Lung (tissue), 12 donors: ENCODE results near the gene RELN. TPM values are rescaled to one million over a fixed set of nuclear protein-coding genes. Genes with fewer than 3 reads are reported as not detected.

ENCODE experiments used
- ATAC-seq: fragments of 200-7000 bp; cut with Tn5 transposase; one replicate; pipeline ENCODE4 v1.9.1; 2020; ENCODE audit warnings: moderate number of reproducible peaks; ENCODE audit not compliant: insufficient read depth, low FRiP score
- DNase-seq, 3 donors: peaks; one replicate each; pipeline ENCODE4 v3.0.0-alpha.2; 2013 to 2017
- H3K27ac ChIP-seq, 2 donors: one replicate each; pipeline ENCODE4 v1.5.1; 2013; ENCODE audit warnings: mild to moderate bottlenecking in 2 of 2, moderate library complexity in 2 of 2, control low read depth in 1 of 2, inconsistent platforms in 1 of 2, low read depth in 1 of 2, low read length in 1 of 2
- H3K27me3 ChIP-seq, 3 donors: one replicate each; pipeline ENCODE4 v1.5.1; 2013; ENCODE audit warnings: low read length in 2 of 3; ENCODE audit not compliant: control insufficient read depth in 3 of 3, insufficient read depth in 3 of 3
- H3K36me3 ChIP-seq, 4 donors: one replicate each; pipeline ENCODE4 v1.5.1; 2013; ENCODE audit warnings: low read length in 4 of 4, mild to moderate bottlenecking in 1 of 4, moderate library complexity in 1 of 4; ENCODE audit not compliant: control insufficient read depth in 4 of 4, insufficient read depth in 4 of 4
- H3K4me1 ChIP-seq, 5 donors: one replicate each; pipeline ENCODE4 v1.5.1; 2013; ENCODE audit warnings: low read length in 5 of 5, mild to moderate bottlenecking in 2 of 5, moderate library complexity in 1 of 5; ENCODE audit not compliant: control insufficient read depth in 5 of 5, insufficient read depth in 5 of 5
- H3K4me3 ChIP-seq: one replicate; pipeline ENCODE4 v1.5.1; 2013; ENCODE audit warnings: mild to moderate bottlenecking, control low read depth, moderate library complexity
- H3K9ac ChIP-seq, 2 donors: one replicate each; pipeline ENCODE4 v1.5.1; 2013; ENCODE audit warnings: low read length in 2 of 2, control low read depth in 1 of 2; ENCODE audit not compliant: insufficient read depth in 1 of 2
- H3K9me3 ChIP-seq, 4 donors: one replicate each; pipeline ENCODE4 v1.5.1; 2013; ENCODE audit warnings: low read length in 3 of 4, mild to moderate bottlenecking in 1 of 4, moderate library complexity in 1 of 4; ENCODE audit not compliant: control insufficient read depth in 4 of 4, insufficient read depth in 3 of 4
- CTCF ChIP-seq: IDR thresholded peaks from 2 replicates; pipeline ENCODE4 v1.5.1; 2012; ENCODE audit warnings: mild to moderate bottlenecking; ENCODE audit errors: control extremely low read depth, extremely low read depth
- WGBS, 2 donors: extraction: QIAGEN DNeasy Blood & Tissue Kit; methylation state at CpG; one replicate each; pipeline ENCODE4 v1.1.7; 2013; 5-methylcytosine and 5-hydroxymethylcytosine counted together
- polyA plus RNA-seq, 2 donors: library from polyadenylated mRNA; stranded (reverse); fragments of 200-250 nt; gene quantifications; one replicate each; pipeline ENCODE4 v1.2.1, GENCODE V29; 2013
- total RNA-seq, 2 donors: library from RNA; depleted of rRNA in 1 of 2; stranded (reverse); fragments of >200 nt in 1 of 2; gene quantifications; one replicate each; pipeline ENCODE4 v1.2.1, GENCODE V29; 2014 to 2021
- donor health status: control.
- donor health status: control.
- donor health status: Bipolar disorder and iron deficiency.
- donor health status: healthy.
- donor health status: DM: yes; HTN: yes; CAD: no.

The RELN gene
- total and polyA plus RNA-seq, 4 donors, result 0.24 to 7.7 (median 2.0) TPM

GRCh38 chr7:103679151-103680132 is 310.0 kb downstream of the RELN start:
- H3K9ac ChIP-seq, result no peak overlapping the region
- no peak for ATAC-seq
- no peak for DNase-seq
- no peak overlapping the region for H3K27ac ChIP-seq
- no peak for TF ChIP-seq CTCF
- 76 to 84% methylated on average over 4 of the region's 4 CpGs for WGBS, 2 donors
- H3K27me3 ChIP-seq, result no peaks in the 10 kb centered on the region
- H3K4me1 ChIP-seq, result no peaks in the 10 kb centered on the region
- no peak overlapping the region for H3K4me3 ChIP-seq
- no peaks in the 10 kb centered on the region for H3K9me3 ChIP-seq
- no peaks in the 10 kb centered on the region for H3K36me3 ChIP-seq

- Histone ChIP-seq H3K9ac (no peak overlapping the region), H3K27ac (no peak overlapping the region), H3K4me3 (no peak overlapping the region), H3K4me1 (no peaks in the 10 kb centered on the region), H3K36me3 (no peaks in the 10 kb centered on the region), H3K9me3 (no peaks in the 10 kb centered on the region), H3K27me3 (no peaks in the 10 kb centered on the region)
- TF ChIP-seq CTCF, result no peak
- WGBS, 2 donors, result 90 to 97% methylated on average over 2 of the region's 2 CpGs
- ATAC-seq (no peak), DNase-seq (no peak)
Measured at GRCh38 chr7:103668279-103668941, 321.0 kb downstream of the RELN start.

GRCh38 chr7:103666326-103666725 is 323.1 kb downstream of the RELN start:
- no peak for DNase-seq
- H3K9ac ChIP-seq, result no peak overlapping the region
- H3K4me3 ChIP-seq, result no peak overlapping the region
- H3K9me3 ChIP-seq, result no peaks in the 10 kb centered on the region
- H3K27ac ChIP-seq, result no peak overlapping the region
- ATAC-seq, result no peak
- H3K27me3 ChIP-seq, result no peaks in the 10 kb centered on the region
- no peaks in the 10 kb centered on the region for H3K36me3 ChIP-seq
- H3K4me1 ChIP-seq, result no peaks in the 10 kb centered on the region
- no peak for TF ChIP-seq CTCF
- 83 to 89% methylated on average over 1 of the region's 1 CpG for WGBS, 2 donors
